KMS-11 (cell line): Measurements from ENCODE around the gene NRXN3.
"Not testable (repeated sequence)": the region's sequence is repeated elsewhere in the genome, so short reads cannot be mapped to it uniquely, and the experiment has no call there.

Source experiments
- H2AFZ ChIP-seq: fragments of 200-600 bp; sonication (generic); 2 replicates; pipeline ENCODE4 v1.6.1; 2016; ENCODE audit warnings: antibody characterized with exemption, mixed run types, low read depth
- H3K27ac ChIP-seq: fragments of 200-600 bp; sonication (generic); 2 replicates; pipeline ENCODE4 v1.6.1; 2016; ENCODE audit warnings: mild to moderate bottlenecking, mixed run types
- H3K27me3 ChIP-seq: fragments of 200-600 bp; sonication (generic); 2 replicates; pipeline ENCODE4 v1.6.1; 2017; ENCODE audit warnings: mild to moderate bottlenecking, low read depth, mixed run types, moderate library complexity; ENCODE audit not compliant: insufficient read depth
- H3K36me3 ChIP-seq: fragments of 200-600 bp; sonication (generic); 2 replicates; pipeline ENCODE4 v1.6.1; 2017; ENCODE audit warnings: mild to moderate bottlenecking, mixed run types; ENCODE audit not compliant: insufficient read depth
- H3K4me1 ChIP-seq: fragments of 200-600 bp; sonication (generic); 2 replicates; pipeline ENCODE4 v1.6.1; 2016; ENCODE audit warnings: mild to moderate bottlenecking, low read depth, mixed run types; ENCODE audit not compliant: poor library complexity, severe bottlenecking
- H3K4me2 ChIP-seq: fragments of 200-600 bp; sonication (generic); 2 replicates; pipeline ENCODE4 v1.7.0; 2016; ENCODE audit warnings: mild to moderate bottlenecking, mixed run types
- H3K4me3 ChIP-seq: fragments of 200-600 bp; sonication (generic); IDR thresholded peaks from 2 replicates; pipeline ENCODE4 v1.6.1; 2017; ENCODE audit warnings: low read depth, low read length, mixed read lengths; ENCODE audit not compliant: insufficient read depth
- H3K79me2 ChIP-seq: fragments of 200-600 bp; sonication (generic); 2 replicates; pipeline ENCODE4 v1.6.1; 2016; ENCODE audit warnings: low read depth, mixed run types; ENCODE audit not compliant: insufficient read depth
- H3K9ac ChIP-seq: fragments of 200-600 bp; sonication (generic); 2 replicates; pipeline ENCODE4 v1.6.1; 2016; ENCODE audit warnings: mild to moderate bottlenecking, mixed run types
- H4K20me1 ChIP-seq: fragments of 200-600 bp; sonication (generic); 2 replicates; pipeline ENCODE4 v1.6.1; 2016; ENCODE audit warnings: mild to moderate bottlenecking, mixed run types; ENCODE audit not compliant: insufficient read depth
- CTCF ChIP-seq: fragments of 200-600 bp; sonication (generic); conservative IDR thresholded peaks from 2 replicates; pipeline ENCODE4 v1.6.1; 2017; ENCODE audit warnings: low read depth, mild to moderate bottlenecking, antibody characterized with exemption, low read length, moderate library complexity, mixed read lengths

NRXN3 gene

GRCh38 chr14:78484028-78484427 lies 313.9 kb downstream of the NRXN3 start:
- H3K4me2 ChIP-seq = no peak overlapping the region
- no peak overlapping the region for H3K27ac ChIP-seq
- H3K27me3 ChIP-seq = no peaks in the 10 kb centered on the region
- no peak overlapping the region for H3K4me3 ChIP-seq
- H3K36me3 ChIP-seq = no peaks in the 10 kb centered on the region
- no peaks in the 10 kb centered on the region for H3K4me1 ChIP-seq
- no peak overlapping the region for H3K9ac ChIP-seq
- H2AFZ ChIP-seq = no peak overlapping the region
- no peaks in the 10 kb centered on the region for H3K79me2 ChIP-seq
- H4K20me1 ChIP-seq = no peaks in the 10 kb centered on the region
- TF ChIP-seq CTCF = no peak

GRCh38 chr14:78486081-78486480 lies 315.9 kb downstream of the NRXN3 start:
- Histone ChIP-seq H2AFZ (no peak overlapping the region), H3K4me1 (no peaks in the 10 kb centered on the region), H3K27ac (no peak overlapping the region), H3K27me3 (no peaks in the 10 kb centered on the region), H3K9ac (no peak overlapping the region), H3K36me3 (no peaks in the 10 kb centered on the region), H3K4me2 (no peak overlapping the region), H4K20me1 (no peaks in the 10 kb centered on the region), H3K79me2 (no peaks in the 10 kb centered on the region), H3K4me3 (no peak overlapping the region)
- no peak for TF ChIP-seq CTCF

- H3K27ac ChIP-seq = no peak overlapping the region
- H2AFZ ChIP-seq = no peak overlapping the region
- TF ChIP-seq CTCF = no peak
- H3K27me3 ChIP-seq = no peaks in the 10 kb centered on the region
- H3K4me1 ChIP-seq = no peaks in the 10 kb centered on the region
- no peak overlapping the region for H3K9ac ChIP-seq
- no peaks in the 10 kb centered on the region for H3K36me3 ChIP-seq
- H4K20me1 ChIP-seq = no peaks in the 10 kb centered on the region
- no peaks in the 10 kb centered on the region for H3K79me2 ChIP-seq
- no peak overlapping the region for H3K4me3 ChIP-seq
- H3K4me2 ChIP-seq = no peak overlapping the region
Observed at GRCh38 chr14:78486621-78487020, 316.4 kb downstream of the NRXN3 start.

GRCh38 chr14:78487573-78487972 lies 317.4 kb downstream of the NRXN3 start:
- not testable (repeated sequence) for H2AFZ ChIP-seq, H3K4me3 ChIP-seq, H3K27me3 ChIP-seq

GRCh38 chr14:78488938-78489337 lies 318.8 kb downstream of the NRXN3 start:
- Histone ChIP-seq H2AFZ (no peak overlapping the region), H3K36me3 (no peaks in the 10 kb centered on the region), H3K4me2 (no peak overlapping the region), H3K4me3 (no peak overlapping the region), H3K79me2 (no peaks in the 10 kb centered on the region), H3K27me3 (no peaks in the 10 kb centered on the region), H3K9ac (no peak overlapping the region), H3K4me1 (no peaks in the 10 kb centered on the region), H3K27ac (no peak overlapping the region), H4K20me1 (no peaks in the 10 kb centered on the region)
- TF ChIP-seq CTCF = no peak

More at GRCh38 chr14:78487573-78487972, 317.4 kb downstream of the NRXN3 start:
- not testable (repeated sequence) for H3K36me3 ChIP-seq, H4K20me1 ChIP-seq, H3K9ac ChIP-seq, H3K4me1 ChIP-seq, H3K4me2 ChIP-seq, H3K27ac ChIP-seq, H3K79me2 ChIP-seq
